Vagina (tissue), 2 donors: ENCODE results near the gene C10orf90.
"Not testable (repeated sequence)": the region's sequence is repeated elsewhere in the genome, so short reads cannot be mapped to it uniquely, and the experiment has no call there.

Experiments used
- CTCF ChIP-seq, 3 experiments: fragments of 450-650 bp in 2 of 3; fragments of 200-600 bp in 1 of 3; sonication (generic) in 1 of 3; IDR thresholded peaks; one replicate each; pipeline ENCODE4 v1.5.1; 2017 to 2019; ENCODE audit warnings: antibody characterized with exemption in 3 of 3, mild to moderate bottlenecking in 2 of 3, moderate library complexity in 2 of 3
- POLR2A ChIP-seq, 2 donors: fragments of 450-650 bp; IDR thresholded peaks; one replicate each; pipeline ENCODE4 v1.6.1; 2017; ENCODE audit warnings: antibody characterized with exemption in 2 of 2, mild to moderate bottlenecking in 2 of 2, moderate library complexity in 2 of 2

- TF ChIP-seq CTCF, POLR2A (IDR thresholded peaks at IDR 0.05): not testable (repeated sequence)
These were observed 119.9 kb downstream of the C10orf90 start for GRCh38 chr10:126550586-126550985.
